ENCODE measurements around the gene ZNF446.

- TF ChIP-seq CTCF (IDR thresholded peaks at IDR 0.05) (no peak), POLR2A (IDR thresholded peaks at IDR 0.05) (no peak)
Measured at GRCh38 chr19:58456111-58456510, 20.0 kb upstream of the ZNF446 start.

Measured in right lobe of liver (tissue), 4 donors.